T-helper 2 cell treated with Interferon-gamma antibody and Interleukin-4, amounts not matched to agents 100 ng/mL and 5 ng/mL, for 36 hours (primary cell): Measurements from ENCODE around the gene CHCHD6. TPM values are rescaled to one million over a fixed set of nuclear protein-coding genes. Genes with fewer than 3 reads are reported as not detected.

Experiments
- intact Hi-C: fragments of 100-400 bp; cut with micrococcal nuclease; formaldehyde crosslinking; loops from one replicate; pipeline ENCODE4 v1.15.1; 2023
- total RNA-seq: library from RNA; stranded (reverse); gene quantifications from 2 replicates; pipeline ENCODE4 v1.2.3, GENCODE V29; 2022

CHCHD6 gene
- total RNA-seq, 1 donor from 2014 or later = 7.0 TPM

- intact Hi-C loops = no loop called here
These were observed 253.0 kb downstream of the CHCHD6 start for GRCh38 chr3:126956866-126957650.

- intact Hi-C loops = no loop called here
These were observed 254.0 kb downstream of the CHCHD6 start for GRCh38 chr3:126957776-126958637.

GRCh38 chr3:126958638-126959085, 254.6 kb downstream of the CHCHD6 start:
- intact Hi-C loops = no loop called here

GRCh38 chr3:126959136-126959920, 255.3 kb downstream of the CHCHD6 start:
- intact Hi-C loops = no loop called here

GRCh38 chr3:126959921-126960603, 256.0 kb downstream of the CHCHD6 start:
- intact Hi-C loops = no loop called here

- intact Hi-C loops = no loop called here
These were observed 256.6 kb downstream of the CHCHD6 start for GRCh38 chr3:126960604-126960995.

GRCh38 chr3:126961191-126961790, 257.3 kb downstream of the CHCHD6 start:
- intact Hi-C loops = no loop called here

- intact Hi-C loops = no loop called here
These were observed 257.9 kb downstream of the CHCHD6 start for GRCh38 chr3:126961791-126962461.

GRCh38 chr3:126962756-126963155, 258.7 kb downstream of the CHCHD6 start:
- intact Hi-C loops = no loop called here

GRCh38 chr3:126963261-126964190, 259.5 kb downstream of the CHCHD6 start:
- intact Hi-C loops = no loop called here

GRCh38 chr3:126964261-126964660, 260.2 kb downstream of the CHCHD6 start:
- intact Hi-C loops = no loop called here

GRCh38 chr3:126964950-126965349, 260.9 kb downstream of the CHCHD6 start:
- intact Hi-C loops = no loop called here

GRCh38 chr3:126965526-126966080, 261.6 kb downstream of the CHCHD6 start:
- intact Hi-C loops = no loop called here

GRCh38 chr3:126967386-126967785, 263.3 kb downstream of the CHCHD6 start:
- intact Hi-C loops = no loop called here

GRCh38 chr3:126968391-126969390, 264.7 kb downstream of the CHCHD6 start:
- intact Hi-C loops = no loop called here

GRCh38 chr3:126969586-126969985, 265.5 kb downstream of the CHCHD6 start:
- intact Hi-C loops = no loop called here

- intact Hi-C loops = no loop called here
These were observed 266.1 kb downstream of the CHCHD6 start for GRCh38 chr3:126970101-126970500.
